GM12892 (cell line): Measurements from ENCODE around the gene GAB2.

Experiments used
- POLR2A ChIP-seq: IDR thresholded peaks from 2 replicates; pipeline ENCODE4 v1.6.1; 2011; ENCODE audit warnings: low read depth, low read length, control low read depth
- POLR2AphosphoS5 ChIP-seq: IDR thresholded peaks from 2 replicates; pipeline ENCODE4 v1.6.1; 2011; ENCODE audit warnings: low read depth, low read length, control low read depth
- TAF1 ChIP-seq: IDR thresholded peaks from 2 replicates; pipeline ENCODE4 v1.6.1; 2011; ENCODE audit warnings: low read depth, mild to moderate bottlenecking, control low read depth, low read length, borderline replicate concordance

- TF ChIP-seq POLR2A (no peak), POLR2AphosphoS5 (no peak), TAF1 (no peak)
Measured at GRCh38 chr11:78229106-78229505, 188.5 kb downstream of the GAB2 start.
